Heart right ventricle (tissue), 16 donors: ENCODE data around the gene NSD1. TPM values are rescaled to one million over a fixed set of nuclear protein-coding genes. Genes with fewer than 3 reads are reported as not detected.
"Not testable (repeated sequence)": the region's sequence is repeated elsewhere in the genome, so short reads cannot be mapped to it uniquely, and the experiment has no call there.

Experiments
- ATAC-seq, 8 donors: fragments of 200-7000 bp; cut with Tn5 transposase; one replicate each; pipeline ENCODE4 v1.9.1; 2020; ENCODE audit warnings: mild to moderate bottlenecking in 8 of 8, moderate library complexity in 8 of 8, moderate number of reproducible peaks in 1 of 8
- DNase-seq, 2 donors: peaks; one replicate each; pipeline ENCODE4 v3.0.0-alpha.2; 2020
- H3K27ac ChIP-seq, 10 donors: fragments of 200-600 bp; sonication (generic) in 2 of 10; one replicate each; pipeline versions ENCODE4 v1.5.0 to v1.8.0; 2020 to 2022; ENCODE audit warnings: mild to moderate bottlenecking in 3 of 10
- H3K27me3 ChIP-seq, 7 donors: fragments of 200-600 bp; one replicate each; pipeline ENCODE4 v1.8.0; 2021 to 2022; ENCODE audit warnings: mild to moderate bottlenecking in 2 of 7
- H3K36me3 ChIP-seq, 9 donors: fragments of 200-600 bp; sonication (generic) in 1 of 9; one replicate each; pipeline versions ENCODE4 v1.5.0 to v1.8.0; 2020 to 2022; ENCODE audit warnings: mild to moderate bottlenecking in 2 of 9
- H3K4me1 ChIP-seq, 9 donors: fragments of 200-600 bp; sonication (generic) in 1 of 9; one replicate each; pipeline versions ENCODE4 v1.5.0 to v1.8.0; 2020 to 2022; ENCODE audit warnings: mild to moderate bottlenecking in 4 of 9
- H3K4me3 ChIP-seq, 10 donors: fragments of 200-600 bp; sonication (generic) in 2 of 10; one replicate each; pipeline versions ENCODE4 v1.5.0 to v1.8.0; 2020 to 2022; ENCODE audit warnings: mild to moderate bottlenecking in 7 of 10, moderate library complexity in 2 of 10
- H3K9me3 ChIP-seq, 11 donors: fragments of 200-600 bp in 10 of 11; sonication (generic) in 2 of 11; one replicate each; pipeline versions ENCODE4 v1.5.0 to v1.8.0; 2013 to 2022; ENCODE audit warnings: mild to moderate bottlenecking in 2 of 11, control low read depth in 1 of 11, moderate library complexity in 1 of 11
- WGBS, 2 donors: extraction: QIAGEN DNeasy Blood & Tissue Kit; methylation state at CpG; one replicate each; pipeline ENCODE4 v1.1.7; 2013; ENCODE audit warnings: inconsistent platforms in 1 of 2; 5-methylcytosine and 5-hydroxymethylcytosine counted together
- intact Hi-C, 10 donors: fragments of 100-400 bp; cut with DNase I; formaldehyde crosslinking; loops; one replicate each; pipeline versions ENCODE4 v1.11.1 to v1.14.2; 2022
- polyA plus RNA-seq, 2 donors: library from polyadenylated mRNA; stranded (reverse); fragments of 200-250 nt; gene quantifications; one replicate each; pipeline ENCODE4 v1.2.3, GENCODE V29; 2013
- total RNA-seq, 10 donors: library from RNA; stranded (reverse); fragmentation: NEBNext Ultra II Directional in 3 of 10; extraction: Animal tissue kit (Norgen Biotek cat#: 25700) in 3 of 10; gene quantifications; one replicate each; pipeline versions ENCODE4 v1.2.1 to v1.2.4, GENCODE V29; 2021 to 2023
- TF ChIP-seq, protein P1 (sequence below), 9 donors: fragments of 200-600 bp; sonication (generic) in 2 of 9; IDR thresholded peaks; one replicate each; pipeline versions ENCODE4 v1.5.0 to v1.8.0; 2021 to 2022; ENCODE audit warnings: antibody characterized with exemption in 9 of 9, mild to moderate bottlenecking in 5 of 9, moderate library complexity in 1 of 9
- donor health status: Arrhythmogenic right ventricular cardiomyopathy.
- donor health status: ischemic (EF 13 %, LVEDD 7.1; RV severe dilation, severe dysfunction).
- donor health status: healthy with polysubstance abuse.
- donor health status: DM: no; HTN: yes; CAD: no.
- donor health status: DM: no; HTN: no; CAD: no.
- donor health status: ischemic (EF 25% LVEDD 6.9; RV normal size, moderate dysfunction).
- donor health status: ischemic (EF 25% LVEDD 5.7; RV mildly dilated, moderate dysfunction).
- donor health status: healthy.
- donor health status: DM: yes; HTN: yes; CAD: no.
- donor health status: Ischemic cardiomyopathy.
- donor health status: ischemic (EF 35%, LVEDD 5.7; RV mildly dilated, moderate dysfunction).
- donor health status: nonischemic (EF 11% LVEDD 7.7; RV severe dilation, severe dysfunction).
- donor health status: DM: yes; HTN: yes; CAD: no.
- donor health status: PGD.
- donor health status: ischemic (EF 29% LVEDD 5.4; RV normal size, mild dysfunction).
- donor health status: nonischemic (EF 23%, LVEDD 6.1; RV moderate dilation, normal function).

Gene NSD1
- total and polyA plus RNA-seq, 12 donors = 5.6 to 62.9 (median 47.1) TPM

GRCh38 chr5:177146891-177147638 is 13.5 kb downstream of the NSD1 start:
- no peaks in the 10 kb centered on the region for H3K27me3 ChIP-seq
- TF ChIP-seq, protein P1, sequence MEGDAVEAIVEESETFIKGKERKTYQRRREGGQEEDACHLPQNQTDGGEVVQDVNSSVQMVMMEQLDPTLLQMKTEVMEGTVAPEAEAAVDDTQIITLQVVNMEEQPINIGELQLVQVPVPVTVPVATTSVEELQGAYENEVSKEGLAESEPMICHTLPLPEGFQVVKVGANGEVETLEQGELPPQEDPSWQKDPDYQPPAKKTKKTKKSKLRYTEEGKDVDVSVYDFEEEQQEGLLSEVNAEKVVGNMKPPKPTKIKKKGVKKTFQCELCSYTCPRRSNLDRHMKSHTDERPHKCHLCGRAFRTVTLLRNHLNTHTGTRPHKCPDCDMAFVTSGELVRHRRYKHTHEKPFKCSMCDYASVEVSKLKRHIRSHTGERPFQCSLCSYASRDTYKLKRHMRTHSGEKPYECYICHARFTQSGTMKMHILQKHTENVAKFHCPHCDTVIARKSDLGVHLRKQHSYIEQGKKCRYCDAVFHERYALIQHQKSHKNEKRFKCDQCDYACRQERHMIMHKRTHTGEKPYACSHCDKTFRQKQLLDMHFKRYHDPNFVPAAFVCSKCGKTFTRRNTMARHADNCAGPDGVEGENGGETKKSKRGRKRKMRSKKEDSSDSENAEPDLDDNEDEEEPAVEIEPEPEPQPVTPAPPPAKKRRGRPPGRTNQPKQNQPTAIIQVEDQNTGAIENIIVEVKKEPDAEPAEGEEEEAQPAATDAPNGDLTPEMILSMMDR (IDR thresholded peaks at IDR 0.05) = no peak
- H3K36me3 ChIP-seq = peaks cover 0 to 100% (median 23%) of the 10 kb centered on the region in 9 donors
- ATAC-seq = no peak
- no peaks in the 10 kb centered on the region for H3K9me3 ChIP-seq
- WGBS, 2 donors = 86 to 89% methylated on average over 17 of the region's 17 CpGs
- H3K27ac ChIP-seq = no peak overlapping the region
- intact Hi-C loops = no loop called here
- no peak for DNase-seq
- no peak overlapping the region for H3K4me3 ChIP-seq
- peaks cover under 1 to 15% (median 12%) of the 10 kb centered on the region in 9 donors for H3K4me1 ChIP-seq

GRCh38 chr5:177150061-177150460 is 16.5 kb downstream of the NSD1 start:
- ATAC-seq, H3K27ac ChIP-seq, H3K4me3 ChIP-seq, H3K27me3 ChIP-seq, intact Hi-C loops, DNase-seq, H3K9me3 ChIP-seq: not testable (repeated sequence)
- WGBS, 2 donors = 95 to 96% methylated on average over 17 of the region's 17 CpGs
- Histone ChIP-seq H3K4me1 (peaks cover 0 to 15% (median 6%) of the 10 kb centered on the region in 9 donors), H3K36me3 (peaks cover 0 to 95% (median 23%) of the 10 kb centered on the region in 9 donors)

GRCh38 chr5:177154003-177154643 is 20.6 kb downstream of the NSD1 start:
- peak in 1 of 8 donors; percentile 21 for ATAC-seq
- Histone ChIP-seq H3K4me3 (no peak overlapping the region), H3K27ac (no peak overlapping the region), H3K9me3 (no peaks in the 10 kb centered on the region), H3K36me3 (peaks cover 0 to 78% (median 13%) of the 10 kb centered on the region in 9 donors), H3K27me3 (no peaks in the 10 kb centered on the region), H3K4me1 (peaks cover 0 to 25% (median 10%) of the 10 kb centered on the region in 9 donors)
- TF ChIP-seq, protein P1 (IDR thresholded peaks at IDR 0.05) = no peak
- 77 to 81% methylated on average over 6 of the region's 6 CpGs for WGBS, 2 donors
- DNase-seq = no peak
- intact Hi-C loops = no loop called here

- DNase-seq (no peak), ATAC-seq (no peak)
- H3K36me3 ChIP-seq = peaks cover 0 to 74% (median 0%) of the 10 kb centered on the region in 9 donors
- intact Hi-C loops = no loop called here
- peaks cover 0 to 9% (median 4%) of the 10 kb centered on the region in 9 donors for H3K4me1 ChIP-seq
- TF ChIP-seq, protein P1 (IDR thresholded peaks at IDR 0.05) = no peak
- H3K27ac ChIP-seq = no peak overlapping the region
- H3K4me3 ChIP-seq = no peak overlapping the region
- H3K9me3 ChIP-seq = no peaks in the 10 kb centered on the region
- WGBS, 2 donors = 95 to 97% methylated on average over 6 of the region's 6 CpGs
- H3K27me3 ChIP-seq = no peaks in the 10 kb centered on the region
These were observed 28.8 kb downstream of the NSD1 start for GRCh38 chr5:177162379-177162778.
